ENCODE measurements around the gene SMPDL3A.

The SMPDL3A gene

GRCh38 chr6:122778302-122778701, 10.8 kb upstream of the SMPDL3A start:
- DNase-seq (ENCODE audit: low spot score) = no peak

DNA sequence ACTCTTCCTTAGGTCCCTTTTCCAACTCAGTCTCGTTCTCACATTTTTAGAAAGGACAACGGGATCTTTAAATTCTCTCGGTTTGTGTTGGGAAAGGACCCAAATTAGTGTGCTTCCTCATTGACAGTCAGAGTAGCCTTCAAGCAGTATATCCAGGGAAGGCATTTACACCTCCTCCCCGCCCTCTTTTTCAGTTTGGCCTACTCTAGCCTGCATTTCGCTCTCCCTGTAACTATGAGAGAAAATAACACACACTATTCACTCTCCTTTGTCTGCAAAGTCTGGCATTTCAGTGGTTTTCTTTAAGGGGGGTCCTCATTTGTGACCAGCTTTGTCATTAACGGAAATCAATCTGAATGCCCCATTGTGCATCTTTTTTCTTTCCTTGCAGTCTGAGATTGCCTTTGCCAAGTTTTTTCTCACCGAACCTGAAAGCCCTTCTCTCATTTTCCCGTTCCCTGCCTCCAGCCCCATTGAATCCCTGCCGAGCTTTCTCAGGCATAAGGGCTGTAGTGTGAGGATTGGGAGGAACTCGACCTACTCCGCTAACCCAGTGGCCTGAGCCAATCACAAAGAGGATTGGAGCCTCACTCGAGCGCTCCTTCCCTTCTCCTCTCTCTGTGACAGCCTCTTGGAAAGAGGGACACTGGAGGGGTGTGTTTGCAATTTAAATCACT, 9.9 kb upstream of the SMPDL3A start:
- no peak for DNase-seq (ENCODE audit: low spot score)

GRCh38 chr6:122779667-122780066, 9.4 kb upstream of the SMPDL3A start, which contains the start of gene FABP7:
Gene FABP7 (plus strand): TSS chr6:122779716. CDS start chr6:122779795, 79 bp downstream.
- no peak for DNase-seq (ENCODE audit: low spot score)

DNA sequence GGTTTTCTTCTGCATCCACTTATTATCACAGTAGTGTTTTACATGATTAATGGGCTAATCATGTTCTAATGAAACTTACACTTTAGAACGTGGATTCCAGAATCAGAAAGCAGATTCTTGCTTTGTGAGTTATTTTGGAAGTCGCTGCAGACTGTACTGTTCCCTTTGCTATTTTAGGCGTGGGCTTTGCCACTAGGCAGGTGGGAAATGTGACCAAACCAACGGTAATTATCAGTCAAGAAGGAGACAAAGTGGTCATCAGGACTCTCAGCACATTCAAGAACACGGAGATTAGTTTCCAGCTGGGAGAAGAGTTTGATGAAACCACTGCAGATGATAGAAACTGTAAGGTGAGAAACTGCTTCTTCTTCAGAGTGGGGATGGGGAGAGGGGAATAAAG, 8.9 kb upstream of the SMPDL3A start:
- no peak for DNase-seq (ENCODE audit: low spot score)

- DNase-seq (ENCODE audit: low spot score) = no peak
Measured at GRCh38 chr6:122781716-122782115, 7.3 kb upstream of the SMPDL3A start.

- DNase-seq (ENCODE audit: low spot score) = no peak
Measured at GRCh38 chr6:122783401-122783800, 5.7 kb upstream of the SMPDL3A start.

DNA sequence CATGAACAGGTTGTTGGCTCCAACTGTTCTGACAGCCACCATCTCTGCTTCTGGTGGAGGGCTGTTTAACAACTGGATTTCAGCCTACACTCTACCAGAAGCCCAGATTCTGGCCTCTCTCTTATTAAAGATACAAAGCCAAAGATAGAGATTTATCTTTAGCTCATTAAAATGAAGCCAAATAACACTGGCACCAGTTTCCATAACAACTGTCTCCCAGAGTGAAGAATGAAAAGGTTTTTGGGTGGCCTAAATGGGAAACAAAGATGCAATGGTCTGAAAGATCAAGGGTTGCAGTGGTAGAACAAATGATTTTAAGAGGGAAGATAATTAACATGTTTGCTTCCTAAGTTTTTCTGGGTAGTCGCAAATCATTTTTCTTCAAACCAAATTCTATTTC, 3.2 kb upstream of the SMPDL3A start:
- no peak for DNase-seq (ENCODE audit: low spot score)

DNA sequence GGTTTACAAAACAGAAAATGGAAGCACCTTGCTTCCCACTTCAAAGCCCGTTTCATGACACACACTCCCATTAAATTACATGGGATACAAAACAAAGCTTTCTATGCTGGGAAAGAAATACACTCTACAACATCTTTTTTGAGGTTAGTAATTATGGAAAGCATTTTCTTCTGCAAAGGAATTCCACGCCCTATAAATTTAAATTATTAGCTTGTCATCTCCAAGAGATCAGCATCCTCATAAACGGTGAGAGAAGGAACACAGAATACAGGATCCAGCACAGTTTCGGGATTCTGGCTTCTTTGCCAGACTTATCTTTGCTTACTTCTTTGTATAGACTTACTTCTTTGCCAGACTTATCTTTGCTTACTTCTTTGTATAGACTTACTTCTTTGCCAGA, 1.3 kb upstream of the SMPDL3A start:
- DNase-seq (ENCODE audit: low spot score) = no peak

DNA sequence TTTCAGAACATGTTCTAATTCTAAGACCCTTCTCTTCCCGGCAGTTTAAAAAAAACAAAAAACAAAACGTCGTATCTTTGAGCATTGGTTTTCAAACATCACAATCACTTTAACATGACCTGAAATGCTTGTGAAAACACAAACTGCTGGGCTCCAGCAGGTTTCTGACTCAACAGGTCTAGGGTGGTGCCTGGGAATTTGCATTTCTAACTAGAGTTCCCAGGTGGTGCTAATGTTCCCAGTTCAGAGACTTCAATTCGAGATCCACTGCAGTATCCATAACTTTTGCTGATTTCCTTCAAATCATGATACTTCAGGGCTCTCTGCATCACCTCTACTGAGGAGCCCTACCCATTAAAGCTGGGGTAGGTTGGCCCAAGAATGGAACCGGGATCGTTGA, 850 bp upstream of the SMPDL3A start:
- no peak for DNase-seq (ENCODE audit: low spot score)

DNA sequence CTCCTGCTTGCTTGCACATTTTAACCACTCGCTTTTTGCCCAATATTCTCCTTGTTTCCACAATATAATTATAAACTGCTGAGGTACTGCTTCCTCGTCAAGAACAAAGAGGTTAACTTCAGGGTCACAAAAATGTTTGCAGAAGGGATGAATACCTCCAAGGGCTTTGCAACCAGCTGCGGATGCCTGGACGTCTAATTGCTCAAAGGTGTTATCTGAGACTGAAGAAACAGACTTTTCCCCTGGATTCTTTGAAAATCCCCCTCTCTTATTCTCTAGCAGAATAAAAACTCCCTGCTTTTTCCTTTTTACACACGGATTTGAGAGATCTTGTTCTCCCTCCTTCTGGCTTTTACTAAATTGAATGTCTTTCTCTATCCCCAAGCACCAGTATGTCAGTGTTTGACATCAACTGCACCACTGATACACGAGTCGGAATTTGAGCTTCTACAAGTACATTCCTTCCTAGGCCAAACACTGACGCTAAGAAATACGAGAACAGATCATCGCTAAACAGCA, 336 bp upstream of the SMPDL3A start:
- DNase-seq (ENCODE audit: low spot score) = no peak

- DNase-seq (ENCODE audit: low spot score) = no peak
Measured at GRCh38 chr6:122790028-122790422, 967 bp downstream of the SMPDL3A start.

GRCh38 chr6:122790423-122791309, 1.6 kb downstream of the SMPDL3A start:
- DNase-seq (ENCODE audit: low spot score) = no peak

GRCh38 chr6:122791310-122791679, 2.2 kb downstream of the SMPDL3A start:
- DNase-seq (ENCODE audit: low spot score) = no peak

DNA sequence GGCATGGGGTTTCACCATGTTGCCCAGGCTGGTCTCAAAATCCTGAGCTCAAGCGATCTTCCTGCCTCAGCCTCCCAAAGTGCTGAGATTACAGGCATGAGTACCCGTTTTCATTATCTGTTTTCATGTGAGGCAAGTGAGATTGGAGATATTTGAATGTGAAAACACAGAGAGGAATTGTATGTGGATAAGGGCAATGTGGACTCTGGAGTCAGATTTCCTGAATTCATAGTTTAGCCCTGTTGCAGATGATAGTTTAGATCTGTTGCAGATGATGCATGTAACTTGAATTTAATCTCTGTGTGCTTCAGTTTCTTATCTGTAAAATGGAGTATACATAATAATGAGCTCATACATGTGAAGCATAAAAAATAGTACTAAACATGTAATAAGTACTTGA, 3.7 kb downstream of the SMPDL3A start:
- DNase-seq (ENCODE audit: low spot score) = no peak

GRCh38 chr6:122797537-122797936, 8.5 kb downstream of the SMPDL3A start:
- no peak for DNase-seq (ENCODE audit: low spot score)

DNA sequence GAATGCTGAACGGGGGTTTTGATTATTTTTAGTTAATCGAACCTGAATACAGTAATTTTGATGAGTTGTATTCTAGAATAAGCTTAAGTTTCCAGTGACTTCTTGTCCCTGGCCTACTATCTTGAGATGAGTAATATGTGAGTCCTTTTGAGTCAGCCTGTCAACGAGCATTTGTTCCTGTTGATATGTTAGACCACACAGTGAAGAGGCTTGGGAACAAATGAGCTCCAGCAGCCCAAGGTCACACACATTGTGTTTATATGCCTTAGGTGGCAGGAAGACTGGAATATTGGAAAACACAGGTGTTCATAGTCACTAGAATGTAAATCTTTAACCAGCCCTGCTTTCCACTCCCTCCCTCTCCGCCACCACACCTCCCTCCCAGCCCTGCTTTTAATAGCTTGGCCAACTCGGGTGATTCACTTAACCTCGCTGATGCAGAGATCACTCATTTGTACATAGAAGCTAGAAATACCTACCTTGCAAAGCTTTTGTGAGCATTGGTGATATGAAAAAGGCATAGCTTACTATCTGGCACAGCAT, 9.1 kb downstream of the SMPDL3A start:
- peak; percentile 78 for DNase-seq (ENCODE audit: low spot score)

DNA sequence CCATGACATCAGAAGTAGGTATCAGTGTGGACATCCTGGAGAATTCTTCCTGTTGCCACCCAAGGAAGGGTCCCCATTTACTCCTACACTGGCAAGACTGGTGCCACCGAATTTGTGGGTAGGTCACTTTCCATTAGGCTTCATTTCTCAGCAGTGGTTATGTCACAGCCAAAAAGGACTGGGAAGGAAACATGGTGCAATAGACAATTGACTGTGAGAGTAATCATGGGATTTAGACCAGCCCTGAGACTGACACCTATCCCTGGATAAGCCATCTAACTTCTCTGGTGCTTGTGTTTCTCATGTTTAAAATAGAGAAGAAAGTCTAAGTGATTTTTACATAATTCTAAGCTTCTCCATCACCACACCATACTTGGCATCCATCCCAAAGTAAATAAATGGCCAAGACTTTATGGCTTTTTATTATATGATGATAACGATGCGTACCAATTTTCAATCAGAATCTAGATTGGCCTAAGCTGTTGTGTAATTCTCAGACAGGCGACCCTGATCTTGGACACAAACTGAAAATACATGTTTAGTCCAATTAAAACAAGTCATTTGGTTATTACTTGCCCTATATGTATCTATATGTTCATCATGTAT, 10.2 kb downstream of the SMPDL3A start:
- DNase-seq (ENCODE audit: low spot score) = no peak

GRCh38 chr6:122799916-122800686, 11.0 kb downstream of the SMPDL3A start:
- DNase-seq (ENCODE audit: low spot score) = peak; percentile 41

- no peak for DNase-seq (ENCODE audit: low spot score)
Measured at GRCh38 chr6:122800906-122801305, 11.8 kb downstream of the SMPDL3A start.

DNA sequence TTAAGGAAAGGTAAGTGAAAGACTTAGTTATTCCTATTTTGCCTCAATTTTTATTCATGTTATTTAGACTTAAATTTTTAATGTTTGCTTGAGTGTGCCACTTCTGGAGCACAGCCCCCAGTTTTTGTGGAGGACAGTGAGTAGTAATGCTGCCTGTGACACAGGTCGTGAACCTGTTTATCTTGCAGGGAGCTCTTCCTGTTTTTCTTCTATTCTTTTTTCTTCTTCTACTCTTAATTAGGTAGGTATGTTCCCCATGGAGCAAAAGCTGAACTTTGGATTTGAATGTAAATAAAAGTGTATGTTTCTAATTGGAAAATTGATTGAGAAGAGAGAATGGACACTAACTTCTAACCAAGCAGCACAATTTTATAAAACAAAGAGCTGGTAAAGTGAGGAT, 12.3 kb downstream of the SMPDL3A start:
- no peak for DNase-seq (ENCODE audit: low spot score)

DNA sequence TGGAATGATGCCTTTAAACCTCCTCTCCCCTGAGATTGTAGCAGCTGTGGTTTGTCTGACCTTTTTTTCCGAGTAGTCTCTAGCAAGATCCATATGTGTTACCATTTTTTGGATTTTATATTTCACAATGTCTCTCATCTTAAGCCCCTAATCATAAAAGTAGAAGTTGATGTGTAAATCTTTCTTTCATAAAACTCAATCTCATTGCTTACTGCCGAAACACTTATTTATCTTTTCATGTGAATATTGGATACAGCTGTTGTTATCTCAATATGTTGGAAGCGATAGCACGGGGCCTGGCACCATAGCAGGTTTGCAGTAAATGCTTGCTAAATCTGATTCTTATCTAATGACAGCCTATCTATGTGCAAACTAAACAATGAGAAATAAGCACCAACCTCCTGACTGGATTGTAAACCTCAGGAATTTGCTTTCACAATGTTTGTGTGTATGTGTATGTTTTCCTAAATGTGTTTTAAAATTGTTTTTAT, 14.2 kb downstream of the SMPDL3A start:
- no peak for DNase-seq (ENCODE audit: low spot score)

Measured in LoVo (cell line).